Lung (tissue), 12 donors: ENCODE data around the gene DIP2C. TPM values are rescaled to one million over a fixed set of nuclear protein-coding genes. Genes with fewer than 3 reads are reported as not detected.
"Not testable (repeated sequence)": the region's sequence is repeated elsewhere in the genome, so short reads cannot be mapped to it uniquely, and the experiment has no call there.

Experiments
- ATAC-seq: fragments of 200-7000 bp; cut with Tn5 transposase; one replicate; pipeline ENCODE4 v1.9.1; 2020; ENCODE audit warnings: moderate number of reproducible peaks; ENCODE audit not compliant: insufficient read depth, low FRiP score
- DNase-seq, 3 donors: peaks; one replicate each; pipeline ENCODE4 v3.0.0-alpha.2; 2013 to 2017
- H3K27ac ChIP-seq, 2 donors: one replicate each; pipeline ENCODE4 v1.5.1; 2013; ENCODE audit warnings: mild to moderate bottlenecking in 2 of 2, moderate library complexity in 2 of 2, control low read depth in 1 of 2, inconsistent platforms in 1 of 2, low read depth in 1 of 2, low read length in 1 of 2
- H3K27me3 ChIP-seq, 3 donors: one replicate each; pipeline ENCODE4 v1.5.1; 2013; ENCODE audit warnings: low read length in 2 of 3; ENCODE audit not compliant: control insufficient read depth in 3 of 3, insufficient read depth in 3 of 3
- H3K36me3 ChIP-seq, 4 donors: one replicate each; pipeline ENCODE4 v1.5.1; 2013; ENCODE audit warnings: low read length in 4 of 4, mild to moderate bottlenecking in 1 of 4, moderate library complexity in 1 of 4; ENCODE audit not compliant: control insufficient read depth in 4 of 4, insufficient read depth in 4 of 4
- H3K4me1 ChIP-seq, 5 donors: one replicate each; pipeline ENCODE4 v1.5.1; 2013; ENCODE audit warnings: low read length in 5 of 5, mild to moderate bottlenecking in 2 of 5, moderate library complexity in 1 of 5; ENCODE audit not compliant: control insufficient read depth in 5 of 5, insufficient read depth in 5 of 5
- H3K4me3 ChIP-seq: one replicate; pipeline ENCODE4 v1.5.1; 2013; ENCODE audit warnings: mild to moderate bottlenecking, control low read depth, moderate library complexity
- H3K9ac ChIP-seq, 2 donors: one replicate each; pipeline ENCODE4 v1.5.1; 2013; ENCODE audit warnings: low read length in 2 of 2, control low read depth in 1 of 2; ENCODE audit not compliant: insufficient read depth in 1 of 2
- H3K9me3 ChIP-seq, 4 donors: one replicate each; pipeline ENCODE4 v1.5.1; 2013; ENCODE audit warnings: low read length in 3 of 4, mild to moderate bottlenecking in 1 of 4, moderate library complexity in 1 of 4; ENCODE audit not compliant: control insufficient read depth in 4 of 4, insufficient read depth in 3 of 4
- CTCF ChIP-seq: IDR thresholded peaks from 2 replicates; pipeline ENCODE4 v1.5.1; 2012; ENCODE audit warnings: mild to moderate bottlenecking; ENCODE audit errors: control extremely low read depth, extremely low read depth
- WGBS, 2 donors: extraction: QIAGEN DNeasy Blood & Tissue Kit; methylation state at CpG; one replicate each; pipeline ENCODE4 v1.1.7; 2013; 5-methylcytosine and 5-hydroxymethylcytosine counted together
- polyA plus RNA-seq, 2 donors: library from polyadenylated mRNA; stranded (reverse); fragments of 200-250 nt; gene quantifications; one replicate each; pipeline ENCODE4 v1.2.1, GENCODE V29; 2013
- total RNA-seq, 2 donors: library from RNA; depleted of rRNA in 1 of 2; stranded (reverse); fragments of >200 nt in 1 of 2; gene quantifications; one replicate each; pipeline ENCODE4 v1.2.1, GENCODE V29; 2014 to 2021
- donor health status: control.
- donor health status: control.
- donor health status: Bipolar disorder and iron deficiency.
- donor health status: healthy.
- donor health status: DM: yes; HTN: yes; CAD: no.

The DIP2C gene
- total and polyA plus RNA-seq, 4 donors = 3.6 to 20.0 (median 9.5) TPM

- H3K27ac ChIP-seq = peak overlapping the region in 1 of 2 donors; percentile 61
- H3K9me3 ChIP-seq = no peaks in the 10 kb centered on the region
- peaks cover 0 to 12% (median 3%) of the 10 kb centered on the region in 5 donors for H3K4me1 ChIP-seq
- H3K36me3 ChIP-seq = peaks cover 0 to 5% (median 0%) of the 10 kb centered on the region in 4 donors
- ATAC-seq = no peak
- no peak overlapping the region for H3K9ac ChIP-seq
- no peak for TF ChIP-seq CTCF
- WGBS, 2 donors = 76 to 82% methylated on average over 22 of the region's 22 CpGs
- DNase-seq = peak; percentile 48 to 82 (median 63)
- H3K27me3 ChIP-seq = no peaks in the 10 kb centered on the region
- H3K4me3 ChIP-seq = no peak overlapping the region
These were observed 175.3 kb downstream of the DIP2C start for GRCh38 chr10:514137-514671.

GRCh38 chr10:513393-513792, 176.1 kb downstream of the DIP2C start:
- no peaks in the 10 kb centered on the region for H3K27me3 ChIP-seq
- H3K9me3 ChIP-seq = no peaks in the 10 kb centered on the region
- DNase-seq = no peak
- H3K36me3 ChIP-seq = peaks cover 0 to 5% (median 0%) of the 10 kb centered on the region in 4 donors
- H3K4me3 ChIP-seq = no peak overlapping the region
- peak overlapping the region in 1 of 2 donors; percentile 71 for H3K27ac ChIP-seq
- WGBS, 2 donors = 72 to 82% methylated on average over 18 of the region's 18 CpGs
- no peak for ATAC-seq
- H3K4me1 ChIP-seq = peaks cover 0 to 12% (median 3%) of the 10 kb centered on the region in 5 donors
- H3K9ac ChIP-seq = no peak overlapping the region
- no peak for TF ChIP-seq CTCF

- WGBS, 2 donors = 78 to 81% methylated on average over 5 of the region's 5 CpGs
- not testable (repeated sequence) for H3K36me3 ChIP-seq, DNase-seq, H3K4me3 ChIP-seq, ATAC-seq, H3K27me3 ChIP-seq, H3K9me3 ChIP-seq, H3K9ac ChIP-seq, H3K27ac ChIP-seq
- peaks cover 0 to 12% (median 3%) of the 10 kb centered on the region in 5 donors for H3K4me1 ChIP-seq
These were observed 176.8 kb downstream of the DIP2C start for GRCh38 chr10:512661-513060.

- no peak for DNase-seq
- no peaks in the 10 kb centered on the region for H3K9me3 ChIP-seq
- H3K27me3 ChIP-seq = no peaks in the 10 kb centered on the region
- no peak for ATAC-seq
- WGBS, 2 donors = 73 to 76% methylated on average over 14 of the region's 14 CpGs
- no peak overlapping the region for H3K4me3 ChIP-seq
- H3K4me1 ChIP-seq = peaks cover 0 to 12% (median 3%) of the 10 kb centered on the region in 5 donors
- peaks cover 0 to 10% (median under 1%) of the 10 kb centered on the region in 4 donors for H3K36me3 ChIP-seq
- peak overlapping the region in 1 of 2 donors; percentile 35 for H3K27ac ChIP-seq
- no peak for TF ChIP-seq CTCF
- no peak overlapping the region for H3K9ac ChIP-seq
These were observed 177.6 kb downstream of the DIP2C start for GRCh38 chr10:511849-512191.
